IMR-90 (cell line): ENCODE data around the gene COL19A1. TPM values are rescaled to one million over a fixed set of nuclear protein-coding genes. Genes with fewer than 3 reads are reported as not detected.

Experiments used
- ATAC-seq: fragments of 200-7000 bp; cut with Tn5 transposase; 2 replicates; pipeline ENCODE4 v1.9.1; 2020; ENCODE audit warnings: low read depth, mild to moderate bottlenecking, moderate library complexity
- BruUV-seq: library from RNA; stranded (reverse); fragments of 400-500 nt; replicated peaks from 2 replicates; lab custom pipeline; 2021; lab: Mats Ljungman, UMichigan
- CTCF ChIA-PET: fragments of 300-600 bp; formaldehyde crosslinking; extraction: SDS; loops from one replicate; lab custom pipeline; 2021; ENCODE audit warnings: antibody characterized with exemption; lab: Yijun Ruan, JAX
- POLR2A ChIA-PET: fragments of 300-600 bp; sonication (Branson Sonifier 250); formaldehyde crosslinking; loops from one replicate; lab custom pipeline; 2022; ENCODE audit warnings: antibody characterized with exemption; ENCODE audit not compliant: unreplicated experiment; lab: Charles Lee
- DNase-seq: peaks from one replicate; pipeline ENCODE4 v3.0.0; 2013
- H2AFZ ChIP-seq: replicated peaks from 2 replicates; pipeline ENCODE3; 2013; ENCODE audit warnings: low read length, mild to moderate bottlenecking; ENCODE audit not compliant: poor library complexity
- H2AK5ac ChIP-seq: 2 replicates; pipeline ENCODE4 v1.6.1; 2013; ENCODE audit warnings: low read depth, low read length, inconsistent platforms
- H2AK9ac ChIP-seq: replicated peaks from 2 replicates; pipeline ENCODE3; 2013; ENCODE audit warnings: mild to moderate bottlenecking, low read depth, low read length, moderate library complexity; ENCODE audit not compliant: poor library complexity
- H2BK120ac ChIP-seq: 2 replicates; pipeline ENCODE4 v1.6.1; 2013; ENCODE audit warnings: low read depth, low read length, inconsistent platforms
- H2BK15ac ChIP-seq: 3 replicates; pipeline ENCODE4 v1.6.1; 2013; ENCODE audit warnings: low read depth, low read length, inconsistent platforms
- H2BK20ac ChIP-seq: 2 replicates; pipeline ENCODE4 v1.6.1; 2013; ENCODE audit warnings: low read depth, mild to moderate bottlenecking, inconsistent platforms, low read length, moderate library complexity
- H2BK5ac ChIP-seq: 2 replicates; pipeline ENCODE4 v1.6.1; 2013; ENCODE audit warnings: mild to moderate bottlenecking, low read depth, low read length, inconsistent platforms; ENCODE audit not compliant: poor library complexity, severe bottlenecking
- H3K14ac ChIP-seq: replicated peaks from 2 replicates; pipeline ENCODE4 v1.6.1; 2013; ENCODE audit warnings: low read depth, low read length, inconsistent platforms
- H3K18ac ChIP-seq: 2 replicates; pipeline ENCODE4 v1.6.1; 2013; ENCODE audit warnings: low read depth, low read length, control low read depth
- H3K23ac ChIP-seq: 2 replicates; pipeline ENCODE4 v1.6.1; 2013; ENCODE audit warnings: low read depth, low read length, inconsistent platforms
- H3K27ac ChIP-seq: 2 replicates; pipeline ENCODE4 v1.5.1; 2013; ENCODE audit warnings: mild to moderate bottlenecking, control low read depth, low read length; ENCODE audit not compliant: insufficient read depth
- H3K27me3 ChIP-seq: 2 replicates; pipeline ENCODE4 v1.6.1; 2013; ENCODE audit warnings: low read length; ENCODE audit not compliant: control insufficient read depth, insufficient read depth
- H3K36me3 ChIP-seq: 2 replicates; pipeline ENCODE4 v1.6.1; 2013; ENCODE audit warnings: low read length, mixed read lengths; ENCODE audit not compliant: control insufficient read depth, insufficient read depth
- H3K4ac ChIP-seq: 2 replicates; pipeline ENCODE4 v1.6.1; 2013; ENCODE audit warnings: low read depth, low read length, inconsistent platforms
- H3K4me1 ChIP-seq: 2 replicates; pipeline ENCODE4 v1.6.1; 2013; ENCODE audit warnings: low read length, mixed read lengths; ENCODE audit not compliant: control insufficient read depth, insufficient read depth
- H3K4me2 ChIP-seq: 2 replicates; pipeline ENCODE4 v1.6.1; 2013; ENCODE audit warnings: low read depth, mild to moderate bottlenecking, control low read depth, low read length, moderate library complexity
- H3K4me3 ChIP-seq: 2 replicates; pipeline ENCODE4 v1.5.1; 2013; ENCODE audit warnings: low read depth, mild to moderate bottlenecking, control low read depth, low read length, moderate library complexity; ENCODE audit not compliant: insufficient read depth
- H3K56ac ChIP-seq: 2 replicates; pipeline ENCODE4 v1.6.1; 2013; ENCODE audit warnings: low read length, inconsistent platforms; ENCODE audit not compliant: insufficient read depth; ENCODE audit errors: extremely low read depth
- H3K79me1 ChIP-seq, 2 experiments: 2 replicates each; pipeline ENCODE4 v1.6.1; 2013; ENCODE audit warnings: low read length in 2 of 2, inconsistent platforms in 1 of 2, low read depth in 1 of 2
- H3K9ac ChIP-seq: 2 replicates; pipeline ENCODE4 v1.6.1; 2013; ENCODE audit warnings: low read depth, low read length, control low read depth
- H3K9me1 ChIP-seq: 2 replicates; pipeline ENCODE4 v1.6.1; 2013; ENCODE audit warnings: low read length, inconsistent platforms; ENCODE audit not compliant: insufficient read depth
- H3K9me3 ChIP-seq: 2 replicates; pipeline ENCODE4 v1.6.1; 2013; ENCODE audit warnings: low read length; ENCODE audit not compliant: control insufficient read depth, insufficient read depth
- H4K20me1 ChIP-seq: 2 replicates; pipeline ENCODE4 v1.6.1; 2013; ENCODE audit warnings: low read length, inconsistent platforms; ENCODE audit not compliant: insufficient read depth
- H4K5ac ChIP-seq: 2 replicates; pipeline ENCODE4 v1.6.1; 2013; ENCODE audit warnings: mild to moderate bottlenecking, low read depth, low read length, control low read depth
- H4K8ac ChIP-seq, 2 experiments: 2 replicates each; pipeline ENCODE4 v1.6.1; 2013; ENCODE audit warnings: low read depth in 2 of 2, low read length in 2 of 2, control low read depth in 1 of 2, inconsistent platforms in 1 of 2
- H4K91ac ChIP-seq: 2 replicates; pipeline ENCODE4 v1.6.1; 2013; ENCODE audit warnings: low read depth, low read length, inconsistent platforms; ENCODE audit not compliant: insufficient read depth
- BHLHE40 ChIP-seq: fragments of 150-350 bp; IDR thresholded peaks from 2 replicates; pipeline ENCODE4 v1.6.1; 2016; ENCODE audit warnings: mild to moderate bottlenecking, low read depth, low read length
- CEBPB ChIP-seq: IDR thresholded peaks from 2 replicates; pipeline ENCODE4 v1.6.1; 2012; ENCODE audit warnings: low read depth, low read length, improper control_type of control experiment
- CHD1 ChIP-seq: IDR thresholded peaks from 2 replicates; pipeline ENCODE4 v1.6.1; 2012; ENCODE audit warnings: low read depth, low read length, improper control_type of control experiment
- CTCF ChIP-seq: conservative IDR thresholded peaks from 2 replicates; pipeline ENCODE4 v1.5.1; 2012; ENCODE audit warnings: mild to moderate bottlenecking, low read depth, low read length, improper control_type of control experiment
- ELK1 ChIP-seq: fragments of 150-350 bp; IDR thresholded peaks from 2 replicates; pipeline ENCODE4 v1.6.1; 2016; ENCODE audit warnings: low read depth, mild to moderate bottlenecking, low read length, moderate library complexity, borderline replicate concordance
- FOS ChIP-seq: fragments of 150-350 bp; IDR thresholded peaks from 2 replicates; pipeline ENCODE4 v1.6.1; 2016; ENCODE audit warnings: low read depth, low read length
- MAFK ChIP-seq: IDR thresholded peaks from 2 replicates; pipeline ENCODE4 v1.6.1; 2012; ENCODE audit warnings: low read depth, low read length, improper control_type of control experiment
- MAZ ChIP-seq: IDR thresholded peaks from 2 replicates; pipeline ENCODE4 v1.6.1; 2012; ENCODE audit warnings: low read depth, mild to moderate bottlenecking, low read length, improper control_type of control experiment, moderate library complexity, borderline replicate concordance
- MXI1 ChIP-seq: IDR thresholded peaks from 2 replicates; pipeline ENCODE4 v1.6.1; 2012; ENCODE audit warnings: low read depth, mild to moderate bottlenecking, low read length, moderate library complexity, borderline replicate concordance
- NFE2L2 ChIP-seq: fragments of 150-350 bp; IDR thresholded peaks from 2 replicates; pipeline ENCODE4 v1.6.1; 2016; ENCODE audit warnings: low read depth, mild to moderate bottlenecking, low read length
- POLR2A ChIP-seq: IDR thresholded peaks from 2 replicates; pipeline ENCODE4 v1.6.1; 2012; ENCODE audit warnings: mild to moderate bottlenecking, low read depth, low read length
- RAD21 ChIP-seq: IDR thresholded peaks from 2 replicates; pipeline ENCODE4 v1.6.1; 2012; ENCODE audit warnings: low read length, improper control_type of control experiment
- RCOR1 ChIP-seq: IDR thresholded peaks from 2 replicates; pipeline ENCODE4 v1.6.1; 2012; ENCODE audit warnings: mild to moderate bottlenecking, low read length, improper control_type of control experiment; ENCODE audit not compliant: insufficient replicate concordance
- RFX5 ChIP-seq: IDR thresholded peaks from 2 replicates; pipeline ENCODE4 v1.8.0; 2012; ENCODE audit warnings: low read depth, mild to moderate bottlenecking, low read length, moderate library complexity
- SMC3 ChIP-seq: fragments of 150-350 bp; IDR thresholded peaks from 2 replicates; pipeline ENCODE4 v1.6.1; 2016; ENCODE audit warnings: low read depth, mild to moderate bottlenecking, antibody characterized with exemption, low read length, moderate library complexity
- USF2 ChIP-seq: fragments of 150-350 bp; IDR thresholded peaks from 2 replicates; pipeline ENCODE4 v1.6.1; 2017; ENCODE audit warnings: mild to moderate bottlenecking, antibody characterized with exemption, low read length, low read depth
- WGBS, 2 experiments: methylation state at CpG; one replicate each; pipeline versions ENCODE4 v1.1.5 to v1.1.7; 2013; ENCODE audit warnings: missing lambda C conversion rate in 2 of 2; ENCODE audit not compliant: insufficient read length in 1 of 2; ENCODE audit errors: extremely low coverage in 2 of 2; 5-methylcytosine and 5-hydroxymethylcytosine counted together
- dilution Hi-C: fragments of 300-500 bp; cut with HindIII; formaldehyde crosslinking; loops from one replicate; pipeline ENCODE4 v1.14.3; 2018; ENCODE audit warnings: low sequenced_read_pairs; ENCODE audit not compliant: unreplicated experiment
- in situ Hi-C: fragments of 300-500 bp; cut with MboI; formaldehyde crosslinking; loops from 3 replicates; pipeline ENCODE4 v1.14.3; 2019; ENCODE audit warnings: low sequenced_read_pairs, inconsistent platforms, mixed read lengths
- intact Hi-C: fragments of 100-400 bp; cut with micrococcal nuclease; formaldehyde crosslinking; loops from 2 replicates; pipeline ENCODE4 v1.10.0; 2022
- polyA plus RNA-seq, 3 experiments: library from polyadenylated mRNA; depleted of rRNA; stranded (reverse); fragments of >200 nt; gene quantifications; 2 replicates each; pipeline ENCODE4 v1.2.3, GENCODE V29; 2012; ENCODE audit warnings: low replicate concordance in 1 of 3
- total RNA-seq: library from RNA; depleted of rRNA; stranded (reverse); fragments of >200 nt; gene quantifications from 2 replicates; pipeline ENCODE4 v1.2.3, GENCODE V29; 2012

Gene COL19A1
- total and polyA plus RNA-seq, 2 of the 4 experiments (the other 2 are of a cell fraction): under 0.01 TPM; not detected in 1

- no peak overlapping the region for H3K14ac ChIP-seq
- no peak overlapping the region for H2BK5ac ChIP-seq
- H3K56ac ChIP-seq: no peak overlapping the region
- WGBS, 2 experiments: no CpG with 5 or more reads among the region's 2 CpGs
- no peak overlapping the region for H2BK15ac ChIP-seq
- no TSS peak for BruUV-seq
- dilution Hi-C loops: no loop called here
- no peak overlapping the region for H3K4me3 ChIP-seq
- no peaks in the 10 kb centered on the region for H3K27me3 ChIP-seq
- H2AFZ ChIP-seq: no peak overlapping the region
- no peak overlapping the region for H3K4me2 ChIP-seq
- CTCF ChIA-PET: no interaction called here
- no peak for TF ChIP-seq USF2
- TF ChIP-seq RAD21: no peak
- no peak for TF ChIP-seq MAZ
- no peak for TF ChIP-seq NFE2L2
- no peak for TF ChIP-seq CTCF
- TF ChIP-seq POLR2A: no peak
- no peak for TF ChIP-seq CEBPB
- TF ChIP-seq BHLHE40: no peak
- TF ChIP-seq MAFK: no peak
- no peak for TF ChIP-seq FOS
- TF ChIP-seq ELK1: no peak
- no peak for TF ChIP-seq RFX5
- TF ChIP-seq MXI1: no peak
- TF ChIP-seq SMC3: no peak
- TF ChIP-seq RCOR1: no peak
- no peak for TF ChIP-seq CHD1
- in situ Hi-C loops: no loop called here
- H3K4ac ChIP-seq: no peak overlapping the region
- no peak overlapping the region for H2BK120ac ChIP-seq
- no peak overlapping the region for H2BK20ac ChIP-seq
- intact Hi-C loops: no loop called here
- no peaks in the 10 kb centered on the region for H3K36me3 ChIP-seq
- H2AK9ac ChIP-seq: no peak overlapping the region
- POLR2A ChIA-PET: no interaction called here
- H3K9ac ChIP-seq: no peak overlapping the region
- no peak overlapping the region for H3K23ac ChIP-seq
- no peaks in the 10 kb centered on the region for H3K9me1 ChIP-seq
- no peaks in the 10 kb centered on the region for H3K9me3 ChIP-seq
- H3K79me1 ChIP-seq: no peaks in the 10 kb centered on the region
- DNase-seq (no peak), ATAC-seq (no peak)
- H2AK5ac ChIP-seq: no peak overlapping the region
- H4K20me1 ChIP-seq: no peaks in the 10 kb centered on the region
- no peak overlapping the region for H4K8ac ChIP-seq
- no peak overlapping the region for H3K27ac ChIP-seq
- no peak overlapping the region for H4K5ac ChIP-seq
- H3K18ac ChIP-seq: no peak overlapping the region
- H3K4me1 ChIP-seq: no peaks in the 10 kb centered on the region
- H4K91ac ChIP-seq: no peak overlapping the region
Measured at GRCh38 chr6:70134542-70134941, 268.2 kb downstream of the COL19A1 start.
